GM12892 (cell line): ENCODE measurements around the gene ZNF556.

Experiments
- POLR2A ChIP-seq: IDR thresholded peaks from 2 replicates; pipeline ENCODE4 v1.6.1; 2011; ENCODE audit warnings: low read depth, low read length, control low read depth
- POLR2AphosphoS5 ChIP-seq: IDR thresholded peaks from 2 replicates; pipeline ENCODE4 v1.6.1; 2011; ENCODE audit warnings: low read depth, low read length, control low read depth
- TAF1 ChIP-seq: IDR thresholded peaks from 2 replicates; pipeline ENCODE4 v1.6.1; 2011; ENCODE audit warnings: low read depth, mild to moderate bottlenecking, control low read depth, low read length, borderline replicate concordance

- TF ChIP-seq POLR2A (no peak), POLR2AphosphoS5 (no peak), TAF1 (no peak)
Observed at GRCh38 chr19:2850256-2850925, 16.7 kb upstream of the ZNF556 start.
